Measurements from ENCODE around the gene ALG12. TPM values are rescaled to one million over a fixed set of nuclear protein-coding genes. Genes with fewer than 3 reads are reported as not detected.

Gene ALG12
- total and polyA plus RNA-seq, 9 donors = 3.5 to 19.2 (median 13.7) TPM

- WGBS, 3 donors = 91 to 93% (median 92%) methylated on average over 17 of the region's 17 CpGs
- DNase-seq = peak in 1 of 5 donors; percentile 8
- no peak overlapping the region for H3K27ac ChIP-seq
- no peak for TF ChIP-seq POLR2A (IDR thresholded peaks at IDR 0.05)
- TF ChIP-seq, protein P1, sequence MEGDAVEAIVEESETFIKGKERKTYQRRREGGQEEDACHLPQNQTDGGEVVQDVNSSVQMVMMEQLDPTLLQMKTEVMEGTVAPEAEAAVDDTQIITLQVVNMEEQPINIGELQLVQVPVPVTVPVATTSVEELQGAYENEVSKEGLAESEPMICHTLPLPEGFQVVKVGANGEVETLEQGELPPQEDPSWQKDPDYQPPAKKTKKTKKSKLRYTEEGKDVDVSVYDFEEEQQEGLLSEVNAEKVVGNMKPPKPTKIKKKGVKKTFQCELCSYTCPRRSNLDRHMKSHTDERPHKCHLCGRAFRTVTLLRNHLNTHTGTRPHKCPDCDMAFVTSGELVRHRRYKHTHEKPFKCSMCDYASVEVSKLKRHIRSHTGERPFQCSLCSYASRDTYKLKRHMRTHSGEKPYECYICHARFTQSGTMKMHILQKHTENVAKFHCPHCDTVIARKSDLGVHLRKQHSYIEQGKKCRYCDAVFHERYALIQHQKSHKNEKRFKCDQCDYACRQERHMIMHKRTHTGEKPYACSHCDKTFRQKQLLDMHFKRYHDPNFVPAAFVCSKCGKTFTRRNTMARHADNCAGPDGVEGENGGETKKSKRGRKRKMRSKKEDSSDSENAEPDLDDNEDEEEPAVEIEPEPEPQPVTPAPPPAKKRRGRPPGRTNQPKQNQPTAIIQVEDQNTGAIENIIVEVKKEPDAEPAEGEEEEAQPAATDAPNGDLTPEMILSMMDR (IDR thresholded peaks at IDR 0.05) = no peak
- no peak for TF ChIP-seq EP300 (IDR thresholded peaks at IDR 0.05)
- H3K4me1 ChIP-seq (ENCODE audit: insufficient read depth) = no peaks in the 10 kb centered on the region
- no peak overlapping the region for H3K4me3 ChIP-seq
- H3K9me3 ChIP-seq = peaks cover 0 to 4% of the 10 kb centered on the region in 2 donors
- no peaks in the 10 kb centered on the region for H3K36me3 ChIP-seq
- no peaks in the 10 kb centered on the region for H3K27me3 ChIP-seq
- intact Hi-C loops (cut with DNase I) = no loop called here
These were observed 53.1 kb downstream of the ALG12 start for GRCh38 chr22:49865156-49865555.

GRCh38 chr22:49863931-49864330 is 54.3 kb downstream of the ALG12 start:
- WGBS, 3 donors = 60 to 78% (median 72%) methylated on average over 6 to 7 of the region's 7 CpGs
- DNase-seq = no peak
- TF ChIP-seq EP300 (IDR thresholded peaks at IDR 0.05) = no peak
- TF ChIP-seq, protein P1 (IDR thresholded peaks at IDR 0.05) = no peak
- no peak for TF ChIP-seq POLR2A (IDR thresholded peaks at IDR 0.05)
- Histone ChIP-seq H3K36me3 (no peaks in the 10 kb centered on the region), H3K9me3 (no peaks in the 10 kb centered on the region), H3K27me3 (no peaks in the 10 kb centered on the region), H3K4me3 (no peak overlapping the region), H3K4me1 (ENCODE audit: insufficient read depth) (no peaks in the 10 kb centered on the region), H3K27ac (no peak overlapping the region)
- intact Hi-C loops (cut with DNase I) = no loop called here

GRCh38 chr22:49862496-49862776 is 55.8 kb downstream of the ALG12 start:
- 91 to 94% (median 94%) methylated on average over 5 of the region's 5 CpGs for WGBS, 3 donors
- no peak for TF ChIP-seq EP300 (IDR thresholded peaks at IDR 0.05)
- TF ChIP-seq POLR2A (IDR thresholded peaks at IDR 0.05) = no peak
- TF ChIP-seq, protein P1 (IDR thresholded peaks at IDR 0.05) = no peak
- no peak for DNase-seq

DNA sequence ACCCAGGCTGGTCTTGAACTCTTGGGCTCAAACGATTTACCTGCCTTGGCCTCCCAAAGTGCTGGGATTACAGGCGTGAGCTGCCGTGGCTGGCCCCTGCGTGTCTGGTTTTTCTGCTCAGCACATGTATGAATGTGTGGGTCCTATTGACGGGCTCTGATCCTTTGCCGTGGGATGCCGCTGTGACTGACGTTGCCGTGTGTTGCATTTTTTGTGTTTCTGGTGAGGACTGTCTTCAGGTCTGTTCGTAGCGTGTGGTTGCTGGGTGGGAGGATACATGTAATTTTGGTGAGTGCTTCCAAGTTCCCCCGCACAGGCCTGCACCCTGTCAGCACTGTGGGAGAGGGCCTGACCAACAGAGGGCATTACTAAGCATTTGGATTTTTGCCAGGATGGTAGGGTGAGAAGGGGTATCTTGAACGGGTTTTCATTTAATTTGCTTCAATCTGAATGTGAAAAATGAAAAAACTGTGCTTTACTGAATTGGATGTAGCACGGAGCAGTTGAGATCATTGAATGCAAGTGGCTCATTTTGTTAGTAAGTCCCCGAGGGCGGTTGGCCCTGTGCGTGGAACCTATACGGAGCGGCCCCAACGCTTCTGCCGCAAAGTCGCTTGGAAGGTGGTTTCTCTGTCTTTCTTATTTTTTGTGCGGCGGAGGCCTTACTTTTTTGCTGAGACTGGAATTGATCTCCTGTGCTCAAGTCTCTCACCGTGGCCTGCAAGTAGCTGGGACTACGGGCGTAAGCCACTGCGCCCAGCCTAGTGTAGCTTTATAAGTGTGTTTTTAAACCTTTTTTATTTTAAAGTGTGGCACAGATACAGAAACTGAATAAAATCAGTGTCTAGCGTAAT is 56.4 kb downstream of the ALG12 start:
- H3K27ac ChIP-seq = no peak overlapping the region
- no peak for DNase-seq
- WGBS, 3 donors = 88 to 93% (median 92%) methylated on average over 29 of the region's 29 CpGs
- H3K9me3 ChIP-seq = no peaks in the 10 kb centered on the region
- TF ChIP-seq POLR2A (IDR thresholded peaks at IDR 0.05) = no peak
- TF ChIP-seq, protein P1 (IDR thresholded peaks at IDR 0.05) = no peak
- no peak for TF ChIP-seq EP300 (IDR thresholded peaks at IDR 0.05)
- H3K27me3 ChIP-seq = no peaks in the 10 kb centered on the region
- H3K36me3 ChIP-seq = no peaks in the 10 kb centered on the region
- H3K4me1 ChIP-seq (ENCODE audit: insufficient read depth) = no peaks in the 10 kb centered on the region
- intact Hi-C loops (cut with DNase I) = no loop called here
- no peak overlapping the region for H3K4me3 ChIP-seq

More at GRCh38 chr22:49862496-49862776, 55.8 kb downstream of the ALG12 start:
- intact Hi-C loops (cut with DNase I) = no loop called here
- Histone ChIP-seq H3K27ac (no peak overlapping the region), H3K4me1 (ENCODE audit: insufficient read depth) (no peaks in the 10 kb centered on the region), H3K36me3 (no peaks in the 10 kb centered on the region), H3K9me3 (no peaks in the 10 kb centered on the region), H3K4me3 (no peak overlapping the region), H3K27me3 (no peaks in the 10 kb centered on the region)

Data from ovary (tissue), 9 donors.